H1 (cell line): ENCODE measurements around the gene ZNF180. TPM values are rescaled to one million over a fixed set of nuclear protein-coding genes. Genes with fewer than 3 reads are reported as not detected.

Experiments
- CTCF ChIA-PET: fragments of 300-600 bp; sonication (Branson Sonifier 250); formaldehyde crosslinking; loops from one replicate; lab custom pipeline; 2021; ENCODE audit not compliant: partially characterized antibody; lab: Charles Lee
- POLR2A ChIA-PET: fragments of 300-600 bp; sonication (Branson Sonifier 250); formaldehyde crosslinking; loops from one replicate; lab custom pipeline; 2021; ENCODE audit warnings: inconsistent platforms; ENCODE audit not compliant: partially characterized antibody; lab: Charles Lee
- DNase-seq, 2 experiments: peaks; one replicate each; pipeline versions ENCODE4 v3.0.0 to v3.0.0-alpha.2; 2010 to 2022; ENCODE audit warnings: low spot score in 2 of 2, low read depth in 1 of 2, mixed read lengths in 1 of 2
- FAIRE-seq: peaks from 2 replicates; lab custom pipeline; 2011; peaks lifted over from hg19 to GRCh38; lab: Jason Lieb, UNC
- H2AFZ ChIP-seq: 2 replicates; pipeline ENCODE4 v1.8.1; 2012; ENCODE audit warnings: low read length, inconsistent platforms
- H2AK5ac ChIP-seq: 2 replicates; pipeline ENCODE4 v1.6.1; 2013; ENCODE audit warnings: low read depth, low read length
- H2BK120ac ChIP-seq: replicated peaks from 2 replicates; pipeline ENCODE3; 2013; ENCODE audit warnings: low read depth, low read length, inconsistent platforms
- H2BK12ac ChIP-seq: 2 replicates; pipeline ENCODE4 v1.6.1; 2013; ENCODE audit warnings: low read depth, low read length
- H2BK15ac ChIP-seq: 2 replicates; pipeline ENCODE4 v1.6.1; 2013; ENCODE audit warnings: low read length
- H2BK20ac ChIP-seq: 2 replicates; pipeline ENCODE4 v1.6.1; 2013; ENCODE audit warnings: low read length
- H2BK5ac ChIP-seq: 2 replicates; pipeline ENCODE4 v1.6.1; 2013; ENCODE audit warnings: low read depth, low read length
- H3K14ac ChIP-seq: 2 replicates; pipeline ENCODE4 v1.6.1; 2013; ENCODE audit warnings: inconsistent platforms; ENCODE audit not compliant: insufficient read length
- H3K18ac ChIP-seq: 2 replicates; pipeline ENCODE4 v1.6.1; 2013; ENCODE audit warnings: low read length; ENCODE audit errors: extremely low read depth
- H3K23ac ChIP-seq: 2 replicates; pipeline ENCODE4 v1.6.1; 2013; ENCODE audit warnings: inconsistent platforms; ENCODE audit not compliant: insufficient read length
- H3K23me2 ChIP-seq: 2 replicates; pipeline ENCODE4 v1.6.1; 2013; ENCODE audit warnings: low read depth, low read length
- H3K27ac ChIP-seq: 2 replicates; pipeline ENCODE4 v1.6.1; 2011; ENCODE audit warnings: low read depth, low read length, inconsistent platforms
- H3K27me3 ChIP-seq, 4 experiments: replicated peaks in 1 of 4; 1 replicate in 1 of 4; 2 replicates in 3 of 4; pipeline versions ENCODE4 v1.6.1 to v1.8.1; 2011 to 2013; ENCODE audit warnings: low read length in 3 of 4, mild to moderate bottlenecking in 3 of 4, inconsistent platforms in 2 of 4, mixed read lengths in 2 of 4, moderate library complexity in 1 of 4; ENCODE audit not compliant: control insufficient read depth in 3 of 4, insufficient read depth in 3 of 4; ENCODE audit errors: extremely low read depth in 1 of 4
- H3K36me3 ChIP-seq, 4 experiments: 2 replicates each; pipeline versions ENCODE4 v1.6.1 to v1.8.1; 2011 to 2013; ENCODE audit warnings: mild to moderate bottlenecking in 4 of 4, low read length in 3 of 4, moderate library complexity in 2 of 4, control low read depth in 1 of 4, inconsistent platforms in 1 of 4; ENCODE audit not compliant: insufficient read depth in 4 of 4, control insufficient read depth in 2 of 4
- H3K4ac ChIP-seq: replicated peaks from 2 replicates; pipeline ENCODE3; 2013; ENCODE audit warnings: low read length, low read depth, mixed read lengths, inconsistent platforms; ENCODE audit not compliant: insufficient read length
- H3K4me1 ChIP-seq, 4 experiments: replicated peaks in 1 of 4; 1 replicate in 1 of 4; 2 replicates in 3 of 4; pipeline versions ENCODE4 v1.6.1 to v1.8.1; 2011 to 2013; ENCODE audit warnings: low read length in 3 of 4, inconsistent platforms in 2 of 4, mixed read lengths in 1 of 4; ENCODE audit not compliant: insufficient read depth in 4 of 4, control insufficient read depth in 3 of 4
- H3K4me2 ChIP-seq, 2 experiments: 2 replicates each; pipeline versions ENCODE4 v1.6.1 to v1.8.1; 2011 to 2013; ENCODE audit warnings: low read depth in 2 of 2, low read length in 2 of 2, control low read depth in 1 of 2, inconsistent platforms in 1 of 2, mild to moderate bottlenecking in 1 of 2; ENCODE audit not compliant: insufficient read depth in 1 of 2
- H3K4me3 ChIP-seq, 4 experiments: fragments of 200-600, 300-600 bp in 1 of 4; sonication (generic), shearing (Covaris generic), sonication (Bioruptor Twin) in 1 of 4; 2 replicates each; pipeline versions ENCODE4 v1.5.1 to v1.8.1; 2011 to 2016; ENCODE audit warnings: low read length in 4 of 4, low read depth in 3 of 4, control low read depth in 2 of 4, inconsistent platforms in 2 of 4, mild to moderate bottlenecking in 2 of 4, mixed read lengths in 1 of 4, moderate library complexity in 1 of 4; ENCODE audit not compliant: insufficient read depth in 2 of 4; ENCODE audit errors: extremely low read depth in 1 of 4
- H3K56ac ChIP-seq: replicated peaks from 2 replicates; pipeline ENCODE3; 2013; ENCODE audit warnings: low read depth, mild to moderate bottlenecking, mixed read lengths, low read length, inconsistent platforms; ENCODE audit not compliant: insufficient read length
- H3K79me1 ChIP-seq: 2 replicates; pipeline ENCODE4 v1.6.1; 2013; ENCODE audit warnings: low read depth, low read length, control low read depth
- H3K79me2 ChIP-seq, 2 experiments: 2 replicates each; pipeline versions ENCODE4 v1.6.1 to v1.8.1; 2012 to 2013; ENCODE audit warnings: low read length in 2 of 2, mild to moderate bottlenecking in 2 of 2, inconsistent platforms in 1 of 2; ENCODE audit not compliant: insufficient read depth in 2 of 2, control insufficient read depth in 1 of 2
- H3K9ac ChIP-seq, 4 experiments: replicated peaks in 1 of 4; 1 replicate in 1 of 4; 2 replicates in 3 of 4; pipeline versions ENCODE4 v1.6.1 to v1.8.1; 2011 to 2013; ENCODE audit warnings: low read depth in 3 of 4, low read length in 3 of 4, control low read depth in 2 of 4, mild to moderate bottlenecking in 2 of 4, moderate library complexity in 2 of 4, inconsistent platforms in 1 of 4; ENCODE audit errors: extremely low read depth in 1 of 4
- H3K9me3 ChIP-seq, 2 experiments: 2 replicates each; pipeline versions ENCODE4 v1.6.1 to v1.8.1; 2012 to 2013; ENCODE audit warnings: mild to moderate bottlenecking in 2 of 2, moderate library complexity in 2 of 2, control low read depth in 1 of 2, inconsistent platforms in 1 of 2, low read depth in 1 of 2, low read length in 1 of 2, mixed read lengths in 1 of 2; ENCODE audit not compliant: insufficient read depth in 2 of 2
- H4K20me1 ChIP-seq, 2 experiments: replicated peaks in 1 of 2; 2 replicates each; pipeline versions ENCODE3 to v1.8.1; 2011 to 2013; ENCODE audit warnings: inconsistent platforms in 2 of 2, low read length in 2 of 2, mild to moderate bottlenecking in 1 of 2; ENCODE audit not compliant: insufficient read depth in 2 of 2, control insufficient read depth in 1 of 2
- H4K5ac ChIP-seq: 2 replicates; pipeline ENCODE4 v1.6.1; 2013; ENCODE audit warnings: low read length, low read depth, mixed read lengths, inconsistent platforms; ENCODE audit not compliant: insufficient read length
- H4K8ac ChIP-seq: 2 replicates; pipeline ENCODE4 v1.8.0; 2013; ENCODE audit warnings: mild to moderate bottlenecking, moderate library complexity, low read length, inconsistent platforms; ENCODE audit not compliant: insufficient read depth; ENCODE audit errors: extremely low read depth
- H4K91ac ChIP-seq: replicated peaks from 2 replicates; pipeline ENCODE3; 2013; ENCODE audit warnings: low read length, mixed read lengths, inconsistent platforms; ENCODE audit not compliant: insufficient read length
- EP300 ChIP-seq, 2 experiments: IDR thresholded peaks; 1 replicate in 1 of 2; 2 replicates in 1 of 2; pipeline ENCODE4 v1.6.1; 2011 to 2012; ENCODE audit warnings: low read depth in 2 of 2, low read length in 2 of 2, mild to moderate bottlenecking in 2 of 2, borderline replicate concordance in 1 of 2, inconsistent platforms in 1 of 2, moderate library complexity in 1 of 2
- NRF1 ChIP-seq: IDR thresholded peaks from 2 replicates; pipeline ENCODE4 v1.6.1; 2011; ENCODE audit warnings: mild to moderate bottlenecking, low read depth, low read length, improper control_type of control experiment
- RBBP5 ChIP-seq: IDR thresholded peaks from 2 replicates; pipeline ENCODE4 v1.7.1; 2012; ENCODE audit warnings: low read depth, mild to moderate bottlenecking, inconsistent platforms, low read length, moderate library complexity, borderline replicate concordance
- TAF7 ChIP-seq: optimal IDR thresholded peaks from 2 replicates; pipeline ENCODE3; 2011; ENCODE audit warnings: low read depth, mild to moderate bottlenecking, inconsistent platforms, low read length, moderate library complexity, borderline replicate concordance
- TCF12 ChIP-seq: IDR thresholded peaks from 2 replicates; pipeline ENCODE4 v1.6.1; 2011; ENCODE audit warnings: low read depth, mild to moderate bottlenecking, low read length
- WGBS, 2 experiments: shearing (Covaris generic) in 1 of 2; methylation state at CpG; one replicate each; pipeline versions ENCODE4 v1.1.6 to v1.1.7; 2013 to 2015; ENCODE audit warnings: low lambda C conversion rate in 2 of 2, mixed read lengths in 2 of 2, inconsistent platforms in 1 of 2, low coverage in 1 of 2, missing lambda C conversion rate in 1 of 2; ENCODE audit not compliant: insufficient replicate concordance in 2 of 2, insufficient coverage in 1 of 2, insufficient read length in 1 of 2; ENCODE audit errors: extremely low coverage in 1 of 2, missing lambda C conversion rate in 1 of 2; 5-methylcytosine and 5-hydroxymethylcytosine counted together
- polyA plus RNA-seq, 7 experiments: library from polyadenylated mRNA; depleted of rRNA in 3 of 7; stranded (reverse) in 5 of 7; unstranded in 2 of 7; fragments of >200 nt in 5 of 7; fragments of 200-250 nt in 2 of 7; gene quantifications; 1 replicate in 5 of 7; 2 replicates in 1 of 7; 4 replicates in 1 of 7; pipeline versions ENCODE4 v1.2.1 to v1.2.3, GENCODE V29; 2011 to 2013; ENCODE audit warnings: missing spikeins in 2 of 7, mixed read lengths in 2 of 7
- total RNA-seq: library from RNA; stranded (reverse); fragmentation: NEBNext Ultra II Directional; extraction: Animal tissue kit (Norgen Biotek cat#: 25700); gene quantifications from 2 replicates; pipeline ENCODE4 v1.2.1, GENCODE V29; 2021

Gene ZNF180
- total and polyA plus RNA-seq, 2 of the 8 experiments (the other 6 are each of a cell fraction or from before 2014, with no cell fraction given): 1.3 to 8.5 TPM

- Histone ChIP-seq H4K5ac (no peak overlapping the region), H3K4me3 (no peak overlapping the region), H3K9me3 (peaks cover 53 to 55% of the 10 kb centered on the region in 2 experiments), H3K4me1 (no peaks in the 10 kb centered on the region), H2BK120ac (no peak overlapping the region), H3K56ac (peak overlapping the region; percentile 96), H2BK12ac (no peak overlapping the region), H3K4ac (no peak overlapping the region), H2BK15ac (no peak overlapping the region), H3K9ac (no peak overlapping the region; a peak in 1 of 7 replicates), H2BK20ac (no peak overlapping the region), H3K27me3 (no peaks in the 10 kb centered on the region), H3K14ac (no peak overlapping the region), H4K91ac (no peak overlapping the region), H3K36me3 (no peaks in the 10 kb centered on the region), H3K18ac (no peak overlapping the region), H4K8ac (no peak overlapping the region), H3K23ac (no peak overlapping the region), H4K20me1 (peaks cover 0 to 1% of the 10 kb centered on the region in 2 experiments), H3K79me1 (no peaks in the 10 kb centered on the region), H3K23me2 (peaks cover 8% of the 10 kb centered on the region; the same call in 1 of the 2 replicates), H2BK5ac (no peak overlapping the region), H2AK5ac (no peak overlapping the region), H2AFZ (no peak overlapping the region), H3K4me2 (no peak overlapping the region), H3K79me2 (0 out of 4 replicates have a peak, but pooled peaks cover 0 to 3% of the 10 kb centered on the region in 2 experiments), H3K27ac (no peak overlapping the region)
- FAIRE-seq: no peak
- ChIA-PET POLR2A (no interaction called here), CTCF (no interaction called here)
- TF ChIP-seq EP300 (IDR thresholded peaks at IDR 0.05; ENCODE audit: borderline replicate concordance in 1 of 2, low read depth in 2 of 2, low read length in 2 of 2) (no peak), TCF12 (no peak), NRF1 (no peak), RBBP5 (no peak), TAF7 (no peak)
- WGBS, 2 experiments: 81% methylated on average over 2 of the region's 2 CpGs; no CpG with 5 or more reads in 1 of the 2 experiments
- DNase-seq: no peak
Observed at GRCh38 chr19:44521370-44521769, 21.0 kb upstream of the ZNF180 start.
